Measurements from ENCODE around the gene RBFOX2. TPM values are rescaled to one million over a fixed set of nuclear protein-coding genes. Genes with fewer than 3 reads are reported as not detected.
A peak's percentile ranks its signal among the peaks of the same experiment; 100 is the strongest.

The RBFOX2 gene
- total and polyA plus RNA-seq, 2 of the 13 experiments (the other 11 are each of a cell fraction or from before 2014, with no cell fraction given), result 37.3 to 40.4 TPM

GRCh38 chr22:35824256-35824655 is 204.4 kb downstream of the RBFOX2 start (continued):
- TF ChIP-seq SMAD3 (CRISPR knock-in tag; IDR thresholded peaks at IDR 0.05) (no peak), ZNF354B (CRISPR knock-in tag; IDR thresholded peaks at IDR 0.05) (no peak), ERF (CRISPR knock-in tag; IDR thresholded peaks at IDR 0.05) (no peak), ZNF484 (CRISPR knock-in tag; IDR thresholded peaks at IDR 0.05; ENCODE audit: borderline replicate concordance, low read depth) (no peak), SMAD9 (CRISPR knock-in tag; IDR thresholded peaks at IDR 0.05) (no peak), HNRNPLL (IDR thresholded peaks at IDR 0.05; ENCODE audit: low read depth, low read length, poor library complexity, severe bottlenecking) (no peak), SNAI1 (CRISPR knock-in tag; IDR thresholded peaks at IDR 0.05; ENCODE audit: borderline replicate concordance) (no peak), ATF1 (CRISPR knock-in tag; IDR thresholded peaks at IDR 0.05) (no peak), REXO4 (CRISPR knock-in tag; IDR thresholded peaks at IDR 0.05; ENCODE audit: borderline replicate concordance) (no peak), JUN (CRISPR knock-in tag; IDR thresholded peaks at IDR 0.05) (no peak), MAFK (conservative IDR thresholded peaks at IDR 0.05 in 1 of 2, IDR thresholded peaks at IDR 0.05 in 1 of 2; ENCODE audit: low read length in 2 of 2) (no peak), ZNF781 (CRISPR knock-in tag; IDR thresholded peaks at IDR 0.05; ENCODE audit: borderline replicate concordance, not compliant biosample characterization) (no peak), SALL1 (CRISPR knock-in tag; IDR thresholded peaks at IDR 0.05) (peak; percentile 79; the same call in 1 of the 2 replicates), NFIC (IDR thresholded peaks at IDR 0.05; ENCODE audit: low read length) (peak; percentile 60; the same call in 1 of the 2 replicates), NFE2L1 (CRISPR knock-in tag; IDR thresholded peaks at IDR 0.05; ENCODE audit: borderline replicate concordance) (no peak), PRDM4 (CRISPR knock-in tag; IDR thresholded peaks at IDR 0.05; ENCODE audit: borderline replicate concordance) (no peak), ATAD3A (CRISPR knock-in tag; IDR thresholded peaks at IDR 0.05) (no peak), SOX6 (IDR thresholded peaks at IDR 0.05) (no peak), SOX6 (CRISPR knock-in tag; IDR thresholded peaks at IDR 0.05) (peak; percentile 89), ZNF75D (CRISPR knock-in tag; IDR thresholded peaks at IDR 0.05; ENCODE audit: borderline replicate concordance) (no peak), KIAA2018 (CRISPR knock-in tag; IDR thresholded peaks at IDR 0.05; ENCODE audit: borderline replicate concordance) (no peak)
